GM06990 (cell line): ENCODE data around the gene C8B.

Experiments used
- DNase-seq: peaks from one replicate; pipeline ENCODE4 v3.0.0-alpha.2; 2011; ENCODE audit not compliant: insufficient read length; ENCODE audit errors: extremely low read depth
- H3K27me3 ChIP-seq: replicated peaks from 2 replicates; pipeline ENCODE4 v1.6.0; 2011; ENCODE audit warnings: low read length; ENCODE audit not compliant: control insufficient read depth, insufficient read depth
- H3K36me3 ChIP-seq: 2 replicates; pipeline ENCODE4 v1.5.1; 2011; ENCODE audit warnings: low read length; ENCODE audit not compliant: control insufficient read depth, insufficient read depth
- H3K4me3 ChIP-seq: replicated peaks from 2 replicates; pipeline ENCODE4 v1.5.1; 2011; ENCODE audit warnings: low read depth, mild to moderate bottlenecking, control low read depth, low read length
- CTCF ChIP-seq: IDR thresholded peaks from 2 replicates; pipeline ENCODE4 v1.5.1; 2011; ENCODE audit warnings: low read length, control low read depth, mild to moderate bottlenecking, inconsistent platforms; ENCODE audit not compliant: insufficient read depth, poor library complexity, severe bottlenecking

Gene C8B

GRCh38 chr1:56964349-56965017 is 1.3 kb downstream of the C8B start:
- no peak overlapping the region for H3K4me3 ChIP-seq

GRCh38 chr1:56963667-56964066 is 2.1 kb downstream of the C8B start:
- Histone ChIP-seq H3K4me3 (no peak overlapping the region), H3K27me3 (no peaks in the 10 kb centered on the region), H3K36me3 (no peaks in the 10 kb centered on the region)
- no peak for TF ChIP-seq CTCF
- no peak for DNase-seq

More at GRCh38 chr1:56964349-56965017, 1.3 kb downstream of the C8B start:
- no peak for TF ChIP-seq CTCF
- H3K27me3 ChIP-seq = no peaks in the 10 kb centered on the region
- no peaks in the 10 kb centered on the region for H3K36me3 ChIP-seq
- DNase-seq = no peak

GRCh38 chr1:56961426-56961825 is 4.4 kb downstream of the C8B start:
- TF ChIP-seq CTCF = no peak
- Histone ChIP-seq H3K36me3 (no peaks in the 10 kb centered on the region), H3K4me3 (no peak overlapping the region), H3K27me3 (no peaks in the 10 kb centered on the region)
- DNase-seq = no peak

GRCh38 chr1:56958526-56958925 is 7.3 kb downstream of the C8B start:
- TF ChIP-seq CTCF = no peak
- H3K27me3 ChIP-seq = no peaks in the 10 kb centered on the region
- DNase-seq = no peak
- no peaks in the 10 kb centered on the region for H3K36me3 ChIP-seq
- H3K4me3 ChIP-seq = no peak overlapping the region

GRCh38 chr1:56957931-56958330 is 7.9 kb downstream of the C8B start:
- DNase-seq = no peak
- no peak for TF ChIP-seq CTCF
- no peaks in the 10 kb centered on the region for H3K36me3 ChIP-seq
- no peaks in the 10 kb centered on the region for H3K27me3 ChIP-seq
- H3K4me3 ChIP-seq = no peak overlapping the region

GRCh38 chr1:56954664-56955063 is 11.2 kb downstream of the C8B start:
- DNase-seq = no peak
- H3K36me3 ChIP-seq = no peaks in the 10 kb centered on the region
- TF ChIP-seq CTCF = no peak

More at GRCh38 chr1:56954664-56955063, 11.2 kb downstream of the C8B start:
- Histone ChIP-seq H3K4me3 (no peak overlapping the region), H3K27me3 (no peaks in the 10 kb centered on the region; the same call in 1 of the 2 replicates)
